H9 (cell line): ENCODE results near the gene MMD2. TPM values are rescaled to one million over a fixed set of nuclear protein-coding genes. Genes with fewer than 3 reads are reported as not detected.

Source experiments
- DNase-seq: peaks from one replicate; pipeline ENCODE4 v3.0.0-alpha.2; 2017
- H2AFZ ChIP-seq: one replicate; pipeline ENCODE4 v1.6.1; 2013; ENCODE audit warnings: mild to moderate bottlenecking, low read length, control low read depth, moderate library complexity
- H2AK5ac ChIP-seq: 2 replicates; pipeline ENCODE4 v1.6.1; 2013; ENCODE audit warnings: low read length, control low read depth, mixed read lengths; ENCODE audit not compliant: insufficient read length
- H2BK120ac ChIP-seq: one replicate; pipeline ENCODE4 v1.6.1; 2013; ENCODE audit warnings: low read depth, mild to moderate bottlenecking, low read length, control low read depth, inconsistent platforms; ENCODE audit not compliant: poor library complexity, severe bottlenecking
- H2BK12ac ChIP-seq: 2 replicates; pipeline ENCODE4 v1.6.1; 2013; ENCODE audit warnings: low read length, control low read depth, mixed read lengths, low read depth; ENCODE audit not compliant: insufficient read length
- H2BK15ac ChIP-seq: 2 replicates; pipeline ENCODE4 v1.6.1; 2013; ENCODE audit warnings: low read depth, low read length, control low read depth
- H2BK20ac ChIP-seq: one replicate; pipeline ENCODE4 v1.6.1; 2013; ENCODE audit warnings: low read depth, mild to moderate bottlenecking, low read length, control low read depth, inconsistent platforms; ENCODE audit not compliant: poor library complexity, severe bottlenecking
- H2BK5ac ChIP-seq: 2 replicates; pipeline ENCODE4 v1.6.1; 2013; ENCODE audit warnings: low read length, control low read depth, mixed read lengths; ENCODE audit not compliant: insufficient read length
- H3K14ac ChIP-seq: 2 replicates; pipeline ENCODE4 v1.6.1; 2013; ENCODE audit warnings: low read length, control low read depth; ENCODE audit not compliant: insufficient read depth
- H3K18ac ChIP-seq: 2 replicates; pipeline ENCODE4 v1.6.1; 2013; ENCODE audit warnings: low read depth, mild to moderate bottlenecking, mixed read lengths, low read length, control low read depth; ENCODE audit not compliant: insufficient read length
- H3K23ac ChIP-seq: 2 replicates; pipeline ENCODE4 v1.6.1; 2013; ENCODE audit warnings: low read length, control low read depth, mixed read lengths, low read depth; ENCODE audit not compliant: insufficient read length
- H3K23me2 ChIP-seq: 2 replicates; pipeline ENCODE4 v1.6.1; 2013; ENCODE audit warnings: low read depth, mild to moderate bottlenecking, mixed read lengths, low read length, control low read depth; ENCODE audit not compliant: insufficient read length, poor library complexity, severe bottlenecking
- H3K27ac ChIP-seq: 2 replicates; pipeline ENCODE4 v1.5.1; 2013; ENCODE audit warnings: low read length, control low read depth, mixed read lengths, low read depth; ENCODE audit not compliant: insufficient read length
- H3K27me3 ChIP-seq: 2 replicates; pipeline ENCODE4 v1.6.1; 2013; ENCODE audit warnings: low read length, control low read depth, inconsistent platforms; ENCODE audit not compliant: insufficient read depth
- H3K4ac ChIP-seq: 2 replicates; pipeline ENCODE4 v1.6.1; 2013; ENCODE audit warnings: low read depth, mild to moderate bottlenecking, control low read depth, inconsistent platforms, low read length, moderate library complexity
- H3K4me1 ChIP-seq: 2 replicates; pipeline ENCODE4 v1.6.1; 2013; ENCODE audit warnings: low read length, control low read depth, inconsistent platforms; ENCODE audit not compliant: insufficient read depth
- H3K4me2 ChIP-seq: 2 replicates; pipeline ENCODE4 v1.6.1; 2013; ENCODE audit warnings: low read length, control low read depth, mixed read lengths; ENCODE audit not compliant: insufficient read length, insufficient read depth
- H3K56ac ChIP-seq: 2 replicates; pipeline ENCODE4 v1.6.1; 2013; ENCODE audit warnings: low read depth, mild to moderate bottlenecking, mixed read lengths, low read length, control low read depth; ENCODE audit not compliant: insufficient read length
- H3K79me1 ChIP-seq: 2 replicates; pipeline ENCODE4 v1.6.1; 2013; ENCODE audit warnings: low read depth, mild to moderate bottlenecking, moderate library complexity, low read length, control low read depth, inconsistent platforms; ENCODE audit not compliant: insufficient read depth, poor library complexity, severe bottlenecking
- H3K79me2 ChIP-seq: 2 replicates; pipeline ENCODE4 v1.6.1; 2013; ENCODE audit warnings: low read length, control low read depth, inconsistent platforms; ENCODE audit not compliant: insufficient read depth
- H3K9ac ChIP-seq: 2 replicates; pipeline ENCODE4 v1.6.1; 2013; ENCODE audit warnings: low read length, control low read depth, mixed read lengths; ENCODE audit not compliant: insufficient read length; ENCODE audit errors: extremely low read depth
- H3K9me3 ChIP-seq: one replicate; pipeline ENCODE4 v1.6.1; 2013; ENCODE audit warnings: low read depth, low read length, inconsistent platforms; ENCODE audit not compliant: control insufficient read depth
- H3T11ph ChIP-seq: one replicate; pipeline ENCODE4 v1.6.1; 2013; ENCODE audit warnings: mild to moderate bottlenecking, low read length, control low read depth, inconsistent platforms
- H4K20me1 ChIP-seq: one replicate; pipeline ENCODE4 v1.6.1; 2013; ENCODE audit not compliant: control insufficient read depth, insufficient read length, insufficient read depth
- H4K5ac ChIP-seq: 2 replicates; pipeline ENCODE4 v1.6.1; 2013; ENCODE audit warnings: low read depth, mild to moderate bottlenecking, mixed read lengths, low read length, control low read depth; ENCODE audit not compliant: insufficient read length
- H4K8ac ChIP-seq: replicated peaks from 2 replicates; pipeline ENCODE4 v1.6.1; 2013; ENCODE audit warnings: low read length, control low read depth, mixed read lengths, low read depth; ENCODE audit not compliant: insufficient read length
- H4K91ac ChIP-seq: 2 replicates; pipeline ENCODE4 v1.6.1; 2013; ENCODE audit warnings: low read depth, mild to moderate bottlenecking, moderate library complexity, mixed read lengths, low read length, control low read depth; ENCODE audit not compliant: insufficient read length
- H3K27ac Mint-ChIP-seq, 3 experiments: 2 replicates in 2 of 3; 3 replicates in 1 of 3; pipeline ENCODE4 v1.8.0; 2020 to 2021; ENCODE audit warnings: mixed read lengths in 3 of 3, mild to moderate bottlenecking in 1 of 3, moderate library complexity in 1 of 3
- H3K27me3 Mint-ChIP-seq: 2 replicates; pipeline ENCODE4 v1.8.0; 2021; ENCODE audit warnings: low read depth, mild to moderate bottlenecking, moderate library complexity, mixed read lengths
- H3K36me3 Mint-ChIP-seq, 3 experiments: 2 replicates in 2 of 3; 3 replicates in 1 of 3; pipeline ENCODE4 v1.8.0; 2020 to 2021; ENCODE audit warnings: low read depth in 3 of 3, mixed read lengths in 3 of 3; ENCODE audit not compliant: insufficient read depth in 1 of 3
- H3K4me1 Mint-ChIP-seq, 2 experiments: 2 replicates each; pipeline ENCODE4 v1.8.0; 2020; ENCODE audit warnings: mixed read lengths in 2 of 2
- H3K4me3 Mint-ChIP-seq, 2 experiments: 2 replicates in 1 of 2; 3 replicates in 1 of 2; pipeline ENCODE4 v1.8.0; 2020 to 2021; ENCODE audit warnings: mild to moderate bottlenecking in 2 of 2, mixed read lengths in 2 of 2, moderate library complexity in 1 of 2
- H3K9me3 Mint-ChIP-seq, 2 experiments: 2 replicates in 1 of 2; 3 replicates in 1 of 2; pipeline ENCODE4 v1.8.0; 2020; ENCODE audit warnings: mild to moderate bottlenecking in 2 of 2, mixed read lengths in 2 of 2, moderate library complexity in 1 of 2
- WGBS: extraction: QIAGEN DNeasy Blood & Tissue Kit; methylation state at CpG from one replicate; pipeline ENCODE4 v1.1.7; 2013; ENCODE audit warnings: missing lambda C conversion rate, low lambda C conversion rate, mixed read lengths; ENCODE audit not compliant: insufficient read length; ENCODE audit errors: extremely low coverage; 5-methylcytosine and 5-hydroxymethylcytosine counted together
- total RNA-seq: library from RNA; stranded (reverse); gene quantifications from 2 replicates; pipeline ENCODE4 v1.2.1, GENCODE V29; 2021
- TF ChIP-seq, protein P1 (sequence below): fragments of 200-600 bp; sonication (generic); conservative IDR thresholded peaks from 3 replicates; pipeline ENCODE4 v1.8.0; 2021; ENCODE audit warnings: antibody characterized with exemption, mild to moderate bottlenecking

Gene MMD2
- total RNA-seq, 1 experiment from 2014 or later: 0.20 TPM

- H3K27me3 Mint-ChIP-seq: peaks cover 6% of the 10 kb centered on the region
- Histone ChIP-seq H2AFZ (no peak overlapping the region), H4K8ac (no peak overlapping the region), H3K4ac (no peak overlapping the region), H3K27me3 (no peaks in the 10 kb centered on the region), H2BK12ac (no peak overlapping the region), H3K23ac (no peak overlapping the region), H3K4me2 (no peak overlapping the region), H3K56ac (no peak overlapping the region), H3K14ac (no peak overlapping the region), H3K79me2 (no peaks in the 10 kb centered on the region), H3K18ac (no peak overlapping the region), H3K9me3 (no peaks in the 10 kb centered on the region), H2BK5ac (no peak overlapping the region), H2BK20ac (no peak overlapping the region), H3T11ph (no peak overlapping the region), H2BK15ac (no peak overlapping the region), H3K9ac (no peak overlapping the region), H3K27ac (no peak overlapping the region), H2AK5ac (no peak overlapping the region), H3K23me2 (no peaks in the 10 kb centered on the region), H2BK120ac (no peak overlapping the region), H4K91ac (no peak overlapping the region), H4K5ac (no peak overlapping the region), H3K4me1 (no peaks in the 10 kb centered on the region), H4K20me1 (no peaks in the 10 kb centered on the region), H3K79me1 (no peaks in the 10 kb centered on the region)
- H3K27ac Mint-ChIP-seq: no peak overlapping the region
- no peaks in the 10 kb centered on the region; a peak in 1 of 7 replicates for H3K36me3 Mint-ChIP-seq
- TF ChIP-seq, protein P1, sequence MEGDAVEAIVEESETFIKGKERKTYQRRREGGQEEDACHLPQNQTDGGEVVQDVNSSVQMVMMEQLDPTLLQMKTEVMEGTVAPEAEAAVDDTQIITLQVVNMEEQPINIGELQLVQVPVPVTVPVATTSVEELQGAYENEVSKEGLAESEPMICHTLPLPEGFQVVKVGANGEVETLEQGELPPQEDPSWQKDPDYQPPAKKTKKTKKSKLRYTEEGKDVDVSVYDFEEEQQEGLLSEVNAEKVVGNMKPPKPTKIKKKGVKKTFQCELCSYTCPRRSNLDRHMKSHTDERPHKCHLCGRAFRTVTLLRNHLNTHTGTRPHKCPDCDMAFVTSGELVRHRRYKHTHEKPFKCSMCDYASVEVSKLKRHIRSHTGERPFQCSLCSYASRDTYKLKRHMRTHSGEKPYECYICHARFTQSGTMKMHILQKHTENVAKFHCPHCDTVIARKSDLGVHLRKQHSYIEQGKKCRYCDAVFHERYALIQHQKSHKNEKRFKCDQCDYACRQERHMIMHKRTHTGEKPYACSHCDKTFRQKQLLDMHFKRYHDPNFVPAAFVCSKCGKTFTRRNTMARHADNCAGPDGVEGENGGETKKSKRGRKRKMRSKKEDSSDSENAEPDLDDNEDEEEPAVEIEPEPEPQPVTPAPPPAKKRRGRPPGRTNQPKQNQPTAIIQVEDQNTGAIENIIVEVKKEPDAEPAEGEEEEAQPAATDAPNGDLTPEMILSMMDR: no peak
- no peaks in the 10 kb centered on the region for H3K4me1 Mint-ChIP-seq
- WGBS: no CpG with 5 or more reads among the region's 20 CpGs
- no peak overlapping the region for H3K4me3 Mint-ChIP-seq
- H3K9me3 Mint-ChIP-seq: peaks cover 5 to 12% of the 10 kb centered on the region in 2 experiments; a peak in 4 of 5 replicates
- no peak for DNase-seq
Measured at GRCh38 chr7:4911111-4911828, 47.7 kb downstream of the MMD2 start.
